Adrenal gland (tissue), 12 donors: ENCODE data around the gene KDM2A. TPM values are rescaled to one million over a fixed set of nuclear protein-coding genes. Genes with fewer than 3 reads are reported as not detected.

Source experiments
- DNase-seq, 7 donors: peaks; one replicate each; pipeline ENCODE4 v3.0.0-alpha.2; 2019 to 2020
- H3K27ac ChIP-seq, 5 donors: fragments of 200-600 bp; sonication (generic) in 4 of 5; 1 replicate in 3 of 5; 2 replicates in 2 of 5; pipeline versions ENCODE4 v1.5.1 to v1.8.0; 2016 to 2020; ENCODE audit warnings: mild to moderate bottlenecking in 1 of 5
- H3K27me3 ChIP-seq: fragments of 200-600 bp; 2 replicates; pipeline ENCODE4 v1.8.0; 2021
- H3K36me3 ChIP-seq, 2 donors: fragments of 200-600 bp; replicated peaks in 1 of 2; 1 replicate in 1 of 2; 2 replicates in 1 of 2; pipeline versions ENCODE4 v1.5.1 to v1.8.0; 2018 to 2022
- H3K4me1 ChIP-seq, 2 donors: fragments of 200-600 bp; replicated peaks in 1 of 2; 1 replicate in 1 of 2; 2 replicates in 1 of 2; pipeline versions ENCODE4 v1.5.1 to v1.8.0; 2018 to 2021
- H3K4me3 ChIP-seq, 4 donors: fragments of 200-600 bp; sonication (generic) in 3 of 4; one replicate each; pipeline ENCODE4 v1.5.1; 2016 to 2018
- H3K9me3 ChIP-seq, 3 donors: fragments of 200-600 bp; sonication (generic) in 1 of 3; replicated peaks in 1 of 3; 1 replicate in 2 of 3; 2 replicates in 1 of 3; pipeline versions ENCODE4 v1.5.1 to v1.8.0; 2016 to 2021
- POLR2A ChIP-seq, 2 donors: fragments of 450-650 bp; IDR thresholded peaks; one replicate each; pipeline ENCODE4 v1.6.1; 2017; ENCODE audit warnings: antibody characterized with exemption in 2 of 2, mild to moderate bottlenecking in 2 of 2, moderate library complexity in 1 of 2
- WGBS, 4 donors: extraction: QIAGEN DNeasy Blood & Tissue Kit in 2 of 4; methylation state at CpG; one replicate each; pipeline versions ENCODE4 v1.1.5 to v1.1.7; 2013 to 2017; 5-methylcytosine and 5-hydroxymethylcytosine counted together
- intact Hi-C, 2 donors: fragments of 100-400 bp; cut with DNase I; formaldehyde crosslinking; loops; one replicate each; pipeline versions ENCODE4 v1.14.1 to v1.15.0; 2022 to 2023
- polyA plus RNA-seq, 3 donors: library from polyadenylated mRNA; stranded (reverse); fragments of 200-250 nt in 2 of 3; fragments of 350-450 nt in 1 of 3; fragmentation: Illumina TruSeq in 1 of 3; extraction: RNeasy Lipid Tissue Mini Kit (QIAGEN cat#74804) in 1 of 3; gene quantifications; one replicate each; pipeline ENCODE4 v1.2.3, GENCODE V29; 2013 to 2014
- total RNA-seq, 9 donors: library from RNA; depleted of rRNA in 4 of 9; stranded (reverse); fragments of >200 nt in 4 of 9; fragments of 120-200 nt in 1 of 9; fragmentation: NEBNext Ultra II Directional in 1 of 9; extraction: Animal tissue kit (Norgen Biotek cat#: 25700) in 1 of 9; gene quantifications; one replicate each; pipeline versions ENCODE4 v1.1.0 to v1.2.4, GENCODE V29; 2013 to 2023
- TF ChIP-seq, protein P1 (sequence below), 6 experiments: fragments of 450-650 bp in 4 of 6; fragments of 200-600 bp in 2 of 6; sonication (generic) in 1 of 6; IDR thresholded peaks; 1 replicate in 5 of 6; 2 replicates in 1 of 6; pipeline versions ENCODE4 v1.5.1 to v1.8.0; 2016 to 2021; ENCODE audit warnings: antibody characterized with exemption in 6 of 6, mild to moderate bottlenecking in 2 of 6, moderate library complexity in 1 of 6
- donor health status: healthy with polysubstance abuse.
- donor health status: Bipolar disorder and iron deficiency.
- donor health status: DM: yes; HTN: yes; CAD: no.
- donor health status: DM: no; HTN: no; CAD: no.
- donor health status: DM: no; HTN: no; CAD: no.
- donor health status: DM: yes; HTN: yes; CAD: no.

The KDM2A gene
- total and polyA plus RNA-seq, 12 donors, result 30.6 to 65.3 (median 45.7) TPM

DNA sequence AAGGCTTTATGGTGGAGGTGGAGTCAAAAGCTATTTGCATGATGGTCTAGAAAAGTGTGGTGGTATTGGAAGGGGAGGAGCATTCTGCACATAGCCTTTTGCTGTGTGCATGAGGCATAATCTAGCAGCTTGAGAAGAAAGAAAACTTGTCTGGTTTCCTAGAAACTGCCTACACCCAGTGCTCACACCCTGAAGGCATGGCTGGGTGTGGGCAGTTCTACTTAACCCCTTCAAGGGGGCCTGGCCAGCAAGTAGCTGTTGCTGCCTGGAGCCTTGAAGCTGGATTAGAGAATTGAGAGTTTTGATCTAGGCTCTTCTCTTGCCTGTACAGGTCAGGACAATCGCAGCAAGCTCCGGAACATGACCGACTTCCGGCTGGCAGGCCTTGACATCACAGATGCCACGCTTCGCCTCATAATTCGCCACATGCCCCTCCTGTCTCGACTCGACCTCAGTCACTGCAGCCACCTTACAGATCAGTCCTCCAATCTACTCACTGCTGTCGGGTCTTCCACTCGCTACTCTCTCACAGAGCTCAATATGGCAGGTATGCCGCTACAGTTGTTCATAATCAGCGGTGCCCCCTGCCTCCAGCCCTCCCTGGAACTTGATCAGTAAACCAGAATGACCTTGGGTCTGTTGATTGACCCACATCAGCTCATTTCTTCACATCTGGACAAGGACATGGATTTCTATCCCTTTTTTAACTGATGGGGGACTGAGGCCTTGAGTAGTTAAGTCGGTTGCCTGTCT, 135.0 kb downstream of the KDM2A start:
- H3K4me1 ChIP-seq, result peaks cover 0 to 2% of the 10 kb centered on the region in 2 donors
- intact Hi-C loops, result no loop called here
- no peaks in the 10 kb centered on the region for H3K27me3 ChIP-seq
- 85 to 89% (median 87%) methylated on average over 14 of the region's 14 CpGs for WGBS, 4 donors
- peak in 1 of 7 donors; percentile 47 for DNase-seq
- no peak for TF ChIP-seq POLR2A (IDR thresholded peaks at IDR 0.05)
- TF ChIP-seq, protein P1, sequence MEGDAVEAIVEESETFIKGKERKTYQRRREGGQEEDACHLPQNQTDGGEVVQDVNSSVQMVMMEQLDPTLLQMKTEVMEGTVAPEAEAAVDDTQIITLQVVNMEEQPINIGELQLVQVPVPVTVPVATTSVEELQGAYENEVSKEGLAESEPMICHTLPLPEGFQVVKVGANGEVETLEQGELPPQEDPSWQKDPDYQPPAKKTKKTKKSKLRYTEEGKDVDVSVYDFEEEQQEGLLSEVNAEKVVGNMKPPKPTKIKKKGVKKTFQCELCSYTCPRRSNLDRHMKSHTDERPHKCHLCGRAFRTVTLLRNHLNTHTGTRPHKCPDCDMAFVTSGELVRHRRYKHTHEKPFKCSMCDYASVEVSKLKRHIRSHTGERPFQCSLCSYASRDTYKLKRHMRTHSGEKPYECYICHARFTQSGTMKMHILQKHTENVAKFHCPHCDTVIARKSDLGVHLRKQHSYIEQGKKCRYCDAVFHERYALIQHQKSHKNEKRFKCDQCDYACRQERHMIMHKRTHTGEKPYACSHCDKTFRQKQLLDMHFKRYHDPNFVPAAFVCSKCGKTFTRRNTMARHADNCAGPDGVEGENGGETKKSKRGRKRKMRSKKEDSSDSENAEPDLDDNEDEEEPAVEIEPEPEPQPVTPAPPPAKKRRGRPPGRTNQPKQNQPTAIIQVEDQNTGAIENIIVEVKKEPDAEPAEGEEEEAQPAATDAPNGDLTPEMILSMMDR (IDR thresholded peaks at IDR 0.05), result no peak
- H3K27ac ChIP-seq, result no peak overlapping the region
- no peak overlapping the region for H3K4me3 ChIP-seq
- peaks cover 0 to 81% of the 10 kb centered on the region in 2 donors for H3K36me3 ChIP-seq
- H3K9me3 ChIP-seq, result no peaks in the 10 kb centered on the region

DNA sequence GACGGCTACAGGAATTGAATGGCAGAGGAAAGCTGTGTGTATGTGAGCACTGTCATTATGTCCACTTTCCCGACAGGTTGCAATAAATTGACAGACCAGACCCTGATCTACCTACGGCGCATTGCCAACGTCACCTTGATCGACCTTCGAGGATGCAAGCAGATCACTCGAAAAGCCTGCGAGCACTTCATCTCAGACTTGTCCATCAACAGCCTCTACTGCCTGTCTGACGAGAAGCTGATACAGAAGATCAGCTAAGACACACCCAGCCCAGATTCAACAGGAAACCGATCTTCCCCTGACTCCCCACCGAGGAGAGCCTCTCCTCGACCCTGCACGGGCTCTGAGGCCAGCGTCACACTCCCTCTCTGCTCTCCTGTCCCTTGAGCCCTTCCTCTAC, 135.7 kb downstream of the KDM2A start:
- 83 to 90% (median 87%) methylated on average over 15 of the region's 15 CpGs for WGBS, 4 donors
- Histone ChIP-seq H3K27me3 (no peaks in the 10 kb centered on the region), H3K9me3 (no peaks in the 10 kb centered on the region), H3K36me3 (peaks cover 0 to 74% of the 10 kb centered on the region in 2 donors), H3K27ac (no peak overlapping the region), H3K4me3 (no peak overlapping the region), H3K4me1 (no peaks in the 10 kb centered on the region)
- intact Hi-C loops, result no loop called here
- TF ChIP-seq, protein P1 (IDR thresholded peaks at IDR 0.05), result no peak
- no peak for TF ChIP-seq POLR2A (IDR thresholded peaks at IDR 0.05)
- DNase-seq, result peak in 1 of 7 donors; percentile 53

DNA sequence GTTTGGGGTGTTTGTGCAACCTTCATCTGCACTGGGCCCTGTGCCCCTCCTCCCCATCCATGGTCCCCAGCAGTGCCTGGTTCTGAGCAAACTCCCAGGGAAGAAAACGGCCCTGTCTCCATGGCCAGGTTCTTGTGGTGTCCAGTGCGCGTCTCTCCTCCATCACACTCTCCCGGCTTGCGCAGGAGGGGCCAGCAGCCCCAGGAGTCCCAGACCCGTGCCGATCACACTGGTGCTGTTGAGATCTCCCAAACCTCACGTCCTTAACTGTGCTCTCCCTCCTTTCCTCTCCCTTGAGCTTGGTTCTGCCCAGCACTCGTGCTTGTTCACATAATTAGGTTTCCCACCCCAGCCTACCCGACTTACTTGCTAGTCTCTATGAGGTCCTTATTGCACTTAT, 136.3 kb downstream of the KDM2A start:
- intact Hi-C loops, result no loop called here
- Histone ChIP-seq H3K27me3 (no peaks in the 10 kb centered on the region), H3K4me1 (no peaks in the 10 kb centered on the region), H3K36me3 (peaks cover 0 to 68% of the 10 kb centered on the region in 2 donors), H3K27ac (no peak overlapping the region), H3K4me3 (no peak overlapping the region), H3K9me3 (no peaks in the 10 kb centered on the region)
- 88 to 93% (median 91%) methylated on average over 10 of the region's 10 CpGs for WGBS, 4 donors
- TF ChIP-seq POLR2A (IDR thresholded peaks at IDR 0.05), result no peak
- TF ChIP-seq, protein P1 (IDR thresholded peaks at IDR 0.05), result no peak
- peak in 1 of 7 donors; percentile 35 for DNase-seq

DNA sequence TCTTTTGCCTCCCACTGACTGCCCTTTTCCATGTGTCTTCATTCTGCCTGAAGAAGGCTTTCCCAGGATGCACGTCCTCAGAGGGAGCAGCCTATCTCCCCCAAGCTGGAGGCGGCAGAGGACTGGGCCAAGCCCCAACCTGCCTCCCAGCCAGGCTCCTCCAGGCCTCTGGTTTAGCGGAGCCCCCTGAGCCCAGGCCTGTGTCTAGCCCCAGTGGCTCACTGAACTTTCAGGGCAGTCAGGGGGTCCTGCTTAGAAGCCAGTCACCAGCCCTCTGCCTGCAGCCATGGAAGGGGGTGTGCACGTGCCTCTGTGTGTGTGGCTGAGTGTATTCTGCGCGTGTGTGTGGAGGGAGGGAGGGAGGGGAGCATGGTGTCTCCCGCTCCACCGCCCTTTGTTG, 136.8 kb downstream of the KDM2A start:
- Histone ChIP-seq H3K4me3 (no peak overlapping the region), H3K4me1 (peaks cover 0 to 1% of the 10 kb centered on the region in 2 donors), H3K27me3 (no peaks in the 10 kb centered on the region), H3K27ac (no peak overlapping the region), H3K9me3 (no peaks in the 10 kb centered on the region), H3K36me3 (peaks cover 0 to 63% of the 10 kb centered on the region in 2 donors)
- intact Hi-C loops, result no loop called here
- WGBS, 4 donors, result 90 to 92% (median 91%) methylated on average over 7 to 8 of the region's 8 CpGs
- peak in 2 of 7 donors; percentile 0 to 46 for DNase-seq
- TF ChIP-seq POLR2A (IDR thresholded peaks at IDR 0.05), result no peak
- TF ChIP-seq, protein P1 (IDR thresholded peaks at IDR 0.05), result no peak
